GM18861 (cell line): Measurements from ENCODE around the gene DTX1.
A peak's percentile ranks its signal among the peaks of the same experiment; 100 is the strongest.

Experiments used
- ATAC-seq: cut with Tn5 transposase; IDR thresholded peaks from one replicate; pipeline ENCODE4 v1.9.1; 2021; ENCODE audit not compliant: unreplicated experiment

Gene DTX1

GRCh38 chr12:113056631-113057488, at the start of gene DTX1:
DTX1 (plus strand) TSS chr12:113056730; CDS start chr12:113058193, 1,463 bp downstream.
- no peak for ATAC-seq

- ATAC-seq: no peak
These were observed 49.4 kb upstream of the DTX1 start for GRCh38 chr12:113007166-113007565.

- no peak for ATAC-seq
These were observed 45.8 kb upstream of the DTX1 start for GRCh38 chr12:113010701-113011100.

GRCh38 chr12:113014565-113014964, 42.0 kb upstream of the DTX1 start:
- no peak for ATAC-seq

- ATAC-seq: no peak
These were observed 39.7 kb upstream of the DTX1 start for GRCh38 chr12:113016796-113017195.

GRCh38 chr12:113019025-113019424, 37.5 kb upstream of the DTX1 start:
- ATAC-seq: no peak

- ATAC-seq: no peak
These were observed 35.0 kb upstream of the DTX1 start for GRCh38 chr12:113021500-113021899.

- ATAC-seq: no peak
These were observed 33.8 kb upstream of the DTX1 start for GRCh38 chr12:113022563-113023297.

- ATAC-seq: no peak
These were observed 28.8 kb upstream of the DTX1 start for GRCh38 chr12:113027726-113028125.

GRCh38 chr12:113030875-113031525, 25.5 kb upstream of the DTX1 start:
- no peak for ATAC-seq

- ATAC-seq: no peak
These were observed 16.6 kb upstream of the DTX1 start for GRCh38 chr12:113039911-113040445.

- no peak for ATAC-seq
These were observed 15.8 kb upstream of the DTX1 start for GRCh38 chr12:113040722-113041171.

- ATAC-seq: no peak
These were observed 15.0 kb upstream of the DTX1 start for GRCh38 chr12:113041560-113041959.

GRCh38 chr12:113043240-113043639, 13.3 kb upstream of the DTX1 start:
- no peak for ATAC-seq

- ATAC-seq: no peak
These were observed 12.0 kb upstream of the DTX1 start for GRCh38 chr12:113044516-113044915.

- ATAC-seq: no peak
These were observed 7.8 kb upstream of the DTX1 start for GRCh38 chr12:113048716-113049127.

- no peak for ATAC-seq
These were observed 6.4 kb upstream of the DTX1 start for GRCh38 chr12:113049976-113050742.

GRCh38 chr12:113050795-113051194, 5.7 kb upstream of the DTX1 start:
- peak; percentile 71 for ATAC-seq

- ATAC-seq: no peak
These were observed 4.8 kb upstream of the DTX1 start for GRCh38 chr12:113051759-113052158.

GRCh38 chr12:113052326-113052725, 4.2 kb upstream of the DTX1 start:
- no peak for ATAC-seq
